Central memory CD4-positive, alpha-beta T cell (primary cell): ENCODE results near the gene AEBP1.

Experiments used
- DNase-seq: peaks from one replicate; pipeline ENCODE4 v3.0.0; 2022

Gene AEBP1

DNA sequence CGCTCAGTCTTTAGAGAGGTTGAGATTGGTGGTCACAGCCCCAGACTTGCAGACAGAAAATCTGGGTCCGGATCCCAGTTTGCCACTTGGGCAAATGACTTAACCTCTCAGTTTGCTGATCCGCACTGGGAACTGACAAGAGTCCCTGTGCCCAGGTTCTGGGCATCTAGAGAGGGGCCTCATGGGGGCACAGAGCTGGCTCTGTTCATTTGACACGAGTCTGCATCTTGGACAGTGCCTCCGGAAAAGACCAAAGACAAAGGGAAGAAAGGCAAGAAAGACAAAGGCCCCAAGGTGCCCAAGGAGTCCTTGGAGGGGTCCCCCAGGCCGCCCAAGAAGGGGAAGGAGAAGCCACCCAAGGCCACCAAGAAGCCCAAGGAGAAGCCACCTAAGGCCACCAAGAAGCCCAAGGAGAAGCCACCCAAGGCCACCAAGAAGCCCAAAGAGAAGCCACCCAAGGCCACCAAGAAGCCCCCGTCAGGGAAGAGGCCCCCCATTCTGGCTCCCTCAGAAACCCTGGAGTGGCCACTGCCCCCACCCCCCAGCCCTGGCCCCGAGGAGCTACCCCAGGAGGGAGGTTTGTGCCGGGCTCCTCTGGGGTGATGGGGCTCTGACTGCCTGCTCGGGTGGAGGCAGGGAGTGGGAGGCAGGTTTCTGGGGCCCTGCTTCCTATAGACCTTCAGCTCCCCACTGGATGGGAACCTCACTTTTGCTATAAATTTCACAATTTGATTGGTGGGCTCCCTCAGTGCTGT, 2.3 kb downstream of the AEBP1 start:
- no peak for DNase-seq

DNA sequence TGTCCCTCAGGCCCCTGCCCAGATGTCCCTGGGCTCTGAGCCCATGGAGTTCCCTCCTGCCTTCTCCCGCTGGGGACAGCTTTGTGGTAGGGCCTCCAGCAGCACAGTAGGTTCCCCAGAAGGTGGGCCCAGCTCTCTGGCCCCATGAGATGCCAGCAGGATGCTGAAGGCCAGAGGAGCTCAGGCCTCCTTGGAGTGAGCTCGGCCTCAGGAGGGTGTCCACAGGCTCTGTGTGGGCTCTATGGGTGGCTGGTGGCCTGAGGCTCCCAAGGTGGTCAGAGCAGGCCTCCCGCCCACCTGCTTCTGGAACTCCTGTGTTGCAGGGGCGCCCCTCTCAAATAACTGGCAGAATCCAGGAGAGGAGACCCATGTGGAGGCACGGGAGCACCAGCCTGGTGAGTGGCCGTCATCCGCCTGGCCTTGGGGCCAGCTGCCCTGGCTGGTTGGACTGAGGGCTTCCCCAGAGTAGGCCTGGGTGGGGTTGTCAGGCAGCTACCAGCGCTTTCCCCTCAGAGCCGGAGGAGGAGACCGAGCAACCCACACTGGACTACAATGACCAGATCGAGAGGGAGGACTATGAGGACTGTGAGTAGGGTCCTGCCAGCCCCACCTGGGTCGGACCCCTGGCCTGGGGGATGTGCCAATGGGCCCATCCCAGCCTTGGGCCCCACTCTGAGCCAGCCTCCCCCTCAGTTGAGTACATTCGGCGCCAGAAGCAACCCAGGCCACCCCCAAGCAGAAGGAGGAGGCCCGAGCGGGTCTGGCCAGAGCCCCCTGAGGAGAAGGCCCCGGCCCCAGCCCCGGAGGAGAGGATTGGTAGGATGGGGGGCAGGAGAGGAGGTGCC, 3.2 kb downstream of the AEBP1 start:
- no peak for DNase-seq

- DNase-seq, result no peak
These were observed 4.0 kb downstream of the AEBP1 start for GRCh38 chr7:44107961-44108767.

- DNase-seq, result no peak
These were observed 4.9 kb downstream of the AEBP1 start for GRCh38 chr7:44108768-44109750.

GRCh38 chr7:44109991-44110390, 5.8 kb downstream of the AEBP1 start:
- DNase-seq, result no peak

GRCh38 chr7:44110719-44111635, 6.8 kb downstream of the AEBP1 start:
- no peak for DNase-seq

- DNase-seq, result no peak
These were observed 7.6 kb downstream of the AEBP1 start for GRCh38 chr7:44111761-44112160.

- DNase-seq, result no peak
These were observed 8.3 kb downstream of the AEBP1 start for GRCh38 chr7:44112231-44112996.

GRCh38 chr7:44112997-44113763, 9.0 kb downstream of the AEBP1 start:
- no peak for DNase-seq

DNA sequence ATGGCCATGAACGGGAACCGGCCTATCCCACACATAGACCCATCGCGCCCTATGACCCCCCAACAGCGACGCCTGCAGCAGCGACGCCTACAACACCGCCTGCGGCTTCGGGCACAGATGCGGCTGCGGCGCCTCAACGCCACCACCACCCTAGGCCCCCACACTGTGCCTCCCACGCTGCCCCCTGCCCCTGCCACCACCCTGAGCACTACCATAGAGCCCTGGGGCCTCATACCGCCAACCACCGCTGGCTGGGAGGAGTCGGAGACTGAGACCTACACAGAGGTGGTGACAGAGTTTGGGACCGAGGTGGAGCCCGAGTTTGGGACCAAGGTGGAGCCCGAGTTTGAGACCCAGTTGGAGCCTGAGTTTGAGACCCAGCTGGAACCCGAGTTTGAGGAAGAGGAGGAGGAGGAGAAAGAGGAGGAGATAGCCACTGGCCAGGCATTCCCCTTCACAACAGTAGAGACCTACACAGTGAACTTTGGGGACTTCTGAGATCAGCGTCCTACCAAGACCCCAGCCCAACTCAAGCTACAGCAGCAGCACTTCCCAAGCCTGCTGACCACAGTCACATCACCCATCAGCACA, 9.7 kb downstream of the AEBP1 start:
- DNase-seq, result no peak

GRCh38 chr7:44114586-44115310, 10.6 kb downstream of the AEBP1 start:
- no peak for DNase-seq

DNA sequence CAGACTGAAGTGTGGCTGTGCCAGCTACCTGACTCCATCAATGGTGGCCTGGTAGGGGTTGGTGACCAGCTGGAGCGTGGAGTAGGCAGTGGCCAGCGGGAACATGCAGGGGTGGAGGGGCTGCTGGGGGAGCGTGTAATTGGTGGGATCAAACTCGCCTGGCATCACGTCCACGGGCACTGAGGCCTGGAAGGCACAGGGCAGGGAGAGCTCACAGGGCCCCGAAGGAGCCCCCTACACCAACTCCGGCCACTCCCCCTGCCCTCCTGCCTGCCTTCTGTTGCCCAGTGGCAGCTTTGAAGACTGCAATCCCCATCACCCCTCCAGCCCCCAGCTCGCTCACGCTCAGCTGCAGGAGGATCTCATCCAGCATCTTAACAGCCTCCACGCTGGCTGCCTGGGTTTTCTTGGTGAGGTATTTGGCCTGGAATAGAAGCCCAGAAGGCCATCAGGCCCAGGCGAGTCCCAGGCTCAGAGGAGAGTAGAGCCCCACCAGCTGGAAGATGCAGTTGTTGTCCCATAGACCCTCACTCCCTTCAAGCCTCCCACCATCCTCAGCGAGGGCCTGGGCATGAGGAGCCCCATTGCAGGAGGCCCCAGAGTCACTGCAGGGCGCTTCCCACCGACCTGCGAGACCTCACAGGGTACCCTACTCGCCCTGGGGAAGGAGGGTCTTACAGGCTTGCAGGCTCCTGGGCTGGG, 12.1 kb downstream of the AEBP1 start:
- no peak for DNase-seq

- DNase-seq, result no peak
These were observed 12.9 kb downstream of the AEBP1 start for GRCh38 chr7:44116789-44117666.

DNA sequence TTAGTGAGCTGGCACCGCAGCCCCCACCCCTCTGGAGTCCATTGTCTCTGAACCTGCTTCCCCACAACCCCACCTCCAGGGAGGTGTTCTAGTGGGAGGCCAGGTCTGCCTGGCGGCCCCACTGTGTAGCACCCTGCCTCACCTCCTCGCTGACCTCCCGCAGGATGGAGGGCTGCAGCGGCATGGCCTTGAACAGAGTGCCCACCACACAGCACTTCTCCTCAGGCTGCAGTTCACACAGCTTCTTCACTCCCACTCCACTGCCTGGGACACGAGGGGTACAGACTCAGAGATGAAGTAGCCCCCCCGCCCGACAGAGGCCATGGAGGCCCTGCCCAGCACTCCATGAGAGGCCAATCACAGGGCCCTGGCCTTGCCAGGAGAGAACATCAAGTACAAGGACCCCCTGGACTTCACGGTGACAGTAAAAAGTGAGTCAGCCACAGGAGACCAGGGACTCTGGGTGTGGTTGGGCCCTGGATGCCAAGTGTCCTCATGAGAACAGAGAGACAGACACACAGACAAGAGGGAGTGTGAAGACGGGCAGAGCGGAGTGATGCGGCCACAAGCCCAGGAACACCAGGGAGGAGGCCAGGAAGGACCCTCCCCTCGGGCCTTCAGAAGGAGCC, 13.8 kb downstream of the AEBP1 start:
- DNase-seq, result no peak

DNA sequence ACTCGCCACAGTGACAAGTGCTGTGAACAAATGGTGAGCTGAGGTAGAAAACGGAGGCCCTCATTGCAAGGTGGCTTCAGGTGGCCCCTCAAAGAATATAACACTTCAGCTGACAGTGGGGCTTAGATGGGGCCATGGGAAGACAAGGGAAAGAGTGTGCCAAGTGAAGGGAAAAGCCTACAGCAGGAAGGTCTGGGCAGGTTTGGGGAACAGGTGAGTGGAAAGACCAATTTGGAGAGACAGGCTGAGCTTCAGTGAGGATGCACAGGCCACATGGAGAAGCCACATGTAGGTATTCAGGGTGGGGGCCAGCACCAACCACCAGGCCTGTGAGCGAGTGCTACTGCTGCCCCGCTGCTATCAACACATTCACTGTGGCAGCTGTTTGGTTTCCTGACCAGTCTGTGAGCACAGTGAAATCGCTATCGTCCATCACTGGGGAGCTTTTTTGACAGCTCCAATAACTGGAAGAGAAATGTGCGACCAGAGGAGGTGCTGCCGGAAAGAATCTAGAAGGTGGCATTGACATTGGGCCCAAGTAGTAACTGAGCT, 15.8 kb downstream of the AEBP1 start:
- DNase-seq, result no peak

- DNase-seq, result no peak
These were observed 16.2 kb downstream of the AEBP1 start for GRCh38 chr7:44120395-44120794.
